GM12801 (cell line): ENCODE results near the gene ANK2.

Experiments
- TF ChIP-seq, protein P1 (sequence below): IDR thresholded peaks from one replicate; pipeline ENCODE4 v1.5.1; 2011; ENCODE audit warnings: control low read depth; ENCODE audit not compliant: insufficient read length; ENCODE audit errors: extremely low read depth

Gene ANK2

DNA sequence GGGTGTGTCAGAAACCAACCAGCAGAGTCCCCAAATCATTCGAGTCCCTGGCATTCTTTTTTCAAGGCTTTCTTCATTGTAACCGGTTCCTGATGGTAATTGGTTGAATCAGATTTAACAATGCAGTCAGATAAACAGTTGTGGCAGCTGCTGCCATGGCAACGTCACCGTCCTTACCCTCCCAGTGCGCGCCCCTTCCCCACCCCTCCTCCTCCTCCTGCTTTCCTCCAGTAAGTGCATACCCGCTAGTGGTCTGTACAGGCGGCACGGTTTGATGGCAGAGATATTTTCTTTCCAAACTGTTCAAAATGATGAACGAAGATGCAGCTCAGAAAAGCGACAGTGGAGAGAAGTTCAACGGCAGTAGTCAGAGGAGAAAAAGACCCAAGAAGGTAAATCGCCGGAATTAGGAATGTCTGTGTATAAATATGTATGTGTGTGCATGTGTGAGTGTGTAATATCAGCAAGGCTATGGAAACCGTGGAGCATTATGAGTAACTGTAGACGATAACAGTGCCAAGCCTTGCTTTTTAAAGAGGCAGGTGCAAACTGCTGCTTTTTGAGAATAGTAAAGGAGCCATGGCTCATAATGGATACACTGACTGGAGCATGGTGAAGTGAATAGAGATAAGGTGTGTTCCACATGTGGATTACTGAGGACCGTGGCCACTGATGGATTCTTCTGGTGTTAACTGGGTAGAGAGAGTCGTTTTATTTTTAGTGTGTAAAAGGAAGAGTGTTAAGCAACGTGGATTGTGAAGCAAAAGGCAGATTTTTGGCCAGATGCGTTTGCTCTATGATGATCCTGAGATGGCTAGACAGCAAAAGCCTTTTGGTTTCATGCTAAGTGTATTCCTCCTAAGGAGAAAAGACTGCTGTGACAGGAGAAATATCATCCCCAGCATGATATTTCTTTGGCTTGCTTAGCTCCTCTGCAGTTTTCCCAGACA lies at the start of gene ANK2:
ANK2 (plus strand) TSS at position 233 of the 950 bp plus-strand sequence; CDS start at position 309, 76 bp downstream.
- TF ChIP-seq, protein P1, sequence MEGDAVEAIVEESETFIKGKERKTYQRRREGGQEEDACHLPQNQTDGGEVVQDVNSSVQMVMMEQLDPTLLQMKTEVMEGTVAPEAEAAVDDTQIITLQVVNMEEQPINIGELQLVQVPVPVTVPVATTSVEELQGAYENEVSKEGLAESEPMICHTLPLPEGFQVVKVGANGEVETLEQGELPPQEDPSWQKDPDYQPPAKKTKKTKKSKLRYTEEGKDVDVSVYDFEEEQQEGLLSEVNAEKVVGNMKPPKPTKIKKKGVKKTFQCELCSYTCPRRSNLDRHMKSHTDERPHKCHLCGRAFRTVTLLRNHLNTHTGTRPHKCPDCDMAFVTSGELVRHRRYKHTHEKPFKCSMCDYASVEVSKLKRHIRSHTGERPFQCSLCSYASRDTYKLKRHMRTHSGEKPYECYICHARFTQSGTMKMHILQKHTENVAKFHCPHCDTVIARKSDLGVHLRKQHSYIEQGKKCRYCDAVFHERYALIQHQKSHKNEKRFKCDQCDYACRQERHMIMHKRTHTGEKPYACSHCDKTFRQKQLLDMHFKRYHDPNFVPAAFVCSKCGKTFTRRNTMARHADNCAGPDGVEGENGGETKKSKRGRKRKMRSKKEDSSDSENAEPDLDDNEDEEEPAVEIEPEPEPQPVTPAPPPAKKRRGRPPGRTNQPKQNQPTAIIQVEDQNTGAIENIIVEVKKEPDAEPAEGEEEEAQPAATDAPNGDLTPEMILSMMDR = no peak

DNA sequence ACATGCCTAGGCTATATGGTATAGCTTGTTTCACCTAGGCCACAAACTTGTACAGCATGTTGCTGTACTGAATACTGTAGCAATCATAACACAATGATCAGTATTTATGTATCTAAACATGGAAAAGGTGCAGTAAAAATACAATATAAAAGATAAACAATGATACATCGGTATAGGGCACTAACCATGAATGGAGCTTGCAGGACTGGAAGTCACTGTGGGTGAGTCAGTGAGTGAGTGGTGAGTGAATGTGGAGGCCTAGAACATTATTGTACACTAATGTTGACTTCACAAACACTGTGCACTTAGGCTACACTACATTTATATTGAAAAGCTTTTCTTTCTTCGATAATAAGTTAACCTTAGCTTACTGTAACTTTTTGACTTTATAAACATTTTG lies 45.6 kb upstream of the ANK2 start:
- TF ChIP-seq, protein P1 = no peak

DNA sequence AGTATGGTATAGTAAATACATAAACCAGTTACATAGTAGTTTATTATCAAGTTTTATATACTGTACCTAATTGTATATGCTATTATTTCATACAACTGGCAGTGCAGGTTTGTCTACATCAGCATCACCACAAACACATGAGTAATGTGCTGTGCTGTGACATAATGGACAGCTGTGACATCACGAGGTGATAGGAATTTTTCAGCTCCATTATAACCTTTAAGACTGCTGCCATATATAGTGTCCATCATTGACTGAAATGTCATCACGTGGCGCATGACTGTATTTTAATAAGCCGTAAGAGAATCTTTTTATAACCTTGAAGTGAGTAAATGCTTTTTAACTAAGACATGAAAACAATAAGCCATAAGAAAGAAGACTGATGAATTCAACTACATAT lies 44.8 kb upstream of the ANK2 start:
- TF ChIP-seq, protein P1 = no peak

DNA sequence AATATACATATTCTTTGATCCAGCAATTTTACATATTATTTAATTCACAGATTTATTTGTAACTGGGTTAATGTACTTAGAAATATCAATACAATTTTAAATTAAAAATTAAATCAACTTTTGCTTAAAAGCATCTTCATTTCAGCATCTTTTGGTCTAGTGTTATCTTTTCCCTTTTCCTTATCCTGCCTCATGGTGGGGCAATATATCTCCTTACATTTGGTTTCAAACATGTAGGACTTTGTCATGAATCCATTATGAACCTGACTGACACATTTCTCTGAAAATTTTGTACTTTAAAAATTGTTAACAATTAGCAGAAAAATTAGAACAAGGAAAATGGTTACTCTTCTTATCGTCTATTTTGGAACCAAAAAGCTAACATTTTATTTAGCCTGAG lies 42.8 kb upstream of the ANK2 start:
- TF ChIP-seq, protein P1 = no peak

DNA sequence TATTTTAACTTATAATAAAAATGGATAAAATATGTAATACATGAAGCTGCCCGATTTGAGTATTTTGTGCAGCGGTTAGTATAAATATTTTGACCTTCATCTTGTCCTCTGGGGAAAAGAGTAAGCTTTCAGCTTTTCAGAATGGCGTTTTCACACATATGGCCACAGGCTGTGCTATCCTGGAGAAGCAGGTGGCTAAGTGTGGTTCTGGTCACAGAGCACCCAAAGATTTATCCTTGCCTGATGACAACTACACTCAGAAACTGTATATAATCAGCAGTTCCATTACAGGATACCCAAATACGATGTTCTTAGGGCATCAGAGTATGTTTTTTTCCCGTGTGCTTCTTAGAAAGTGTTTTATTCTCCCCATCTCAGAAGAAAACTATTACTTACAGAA lies 42.3 kb upstream of the ANK2 start:
- TF ChIP-seq, protein P1 = no peak

DNA sequence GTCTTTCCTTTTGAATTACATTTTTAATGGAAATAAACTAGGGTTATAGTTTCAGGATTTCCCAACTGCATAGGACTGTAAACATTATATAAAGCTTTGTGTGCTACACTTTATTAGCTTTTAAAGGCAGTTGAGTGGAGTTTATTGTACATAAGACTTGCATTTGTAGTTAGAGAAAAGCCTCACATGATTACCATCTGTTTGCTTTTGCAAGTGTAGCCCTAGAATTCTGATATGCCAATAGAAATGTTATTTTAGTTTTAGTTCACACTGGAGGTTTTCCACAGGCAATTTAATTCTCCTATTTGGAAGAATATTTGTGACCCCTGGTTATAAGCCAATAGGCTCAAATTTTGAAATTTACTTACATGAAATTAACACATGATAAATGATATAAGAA lies 41.3 kb upstream of the ANK2 start:
- TF ChIP-seq, protein P1 = no peak

DNA sequence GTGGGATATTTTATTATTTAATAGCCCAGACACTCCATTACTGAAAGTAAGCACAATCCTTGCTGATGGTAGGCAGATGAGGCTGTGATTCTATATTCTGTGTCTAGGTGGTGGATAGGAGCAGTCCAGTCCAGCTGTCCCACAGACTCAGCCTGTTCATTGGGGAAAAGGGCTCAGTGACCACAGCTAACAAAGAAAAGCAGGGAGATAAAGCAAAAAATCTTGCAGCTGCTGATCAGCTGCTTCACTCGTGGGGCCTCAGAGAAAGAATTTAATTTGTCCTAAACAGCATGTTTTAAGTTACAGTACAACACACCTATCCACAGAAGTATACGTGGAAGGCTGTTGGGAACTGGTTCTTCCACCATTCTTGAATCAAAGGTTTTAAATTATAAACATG lies 40.7 kb upstream of the ANK2 start:
- TF ChIP-seq, protein P1 = no peak
